Activated CD4-positive, alpha-beta T cell treated with anti-CD3 and anti-CD28 coated beads, Interleukin-2, amount 10 ng/mL, durations not matched to agents 24 days and 14 days (primary cell): ENCODE data around the gene SLAMF9. TPM values are rescaled to one million over a fixed set of nuclear protein-coding genes. Genes with fewer than 3 reads are reported as not detected.

ENCODE experiments used
- DNase-seq: peaks from one replicate; pipeline ENCODE4 v3.0.0; 2022
- H3K27ac Mint-ChIP-seq: one replicate; pipeline ENCODE4 v1.8.0; 2022; ENCODE audit warnings: mild to moderate bottlenecking, mixed read lengths
- H3K27me3 Mint-ChIP-seq: one replicate; pipeline ENCODE4 v1.8.0; 2022; ENCODE audit warnings: mixed read lengths
- H3K36me3 Mint-ChIP-seq: one replicate; pipeline ENCODE4 v1.8.0; 2022; ENCODE audit warnings: low read depth, mild to moderate bottlenecking, mixed read lengths
- H3K4me1 Mint-ChIP-seq: one replicate; pipeline ENCODE4 v1.8.0; 2021; ENCODE audit warnings: mixed read lengths
- H3K4me3 Mint-ChIP-seq: one replicate; pipeline ENCODE4 v1.8.0; 2022; ENCODE audit warnings: mild to moderate bottlenecking, moderate library complexity, mixed read lengths
- H3K9me3 Mint-ChIP-seq: one replicate; pipeline ENCODE4 v1.8.0; 2021; ENCODE audit warnings: mixed read lengths
- intact Hi-C: fragments of 100-400 bp; cut with micrococcal nuclease; formaldehyde crosslinking; loops from one replicate; pipeline ENCODE4 v1.15.1; 2023
- total RNA-seq: library from RNA; stranded (reverse); gene quantifications from 2 replicates; pipeline ENCODE4 v1.2.3, GENCODE V29; 2022

Gene SLAMF9
- total RNA-seq, 1 donor from 2014 or later, result not detected

DNA sequence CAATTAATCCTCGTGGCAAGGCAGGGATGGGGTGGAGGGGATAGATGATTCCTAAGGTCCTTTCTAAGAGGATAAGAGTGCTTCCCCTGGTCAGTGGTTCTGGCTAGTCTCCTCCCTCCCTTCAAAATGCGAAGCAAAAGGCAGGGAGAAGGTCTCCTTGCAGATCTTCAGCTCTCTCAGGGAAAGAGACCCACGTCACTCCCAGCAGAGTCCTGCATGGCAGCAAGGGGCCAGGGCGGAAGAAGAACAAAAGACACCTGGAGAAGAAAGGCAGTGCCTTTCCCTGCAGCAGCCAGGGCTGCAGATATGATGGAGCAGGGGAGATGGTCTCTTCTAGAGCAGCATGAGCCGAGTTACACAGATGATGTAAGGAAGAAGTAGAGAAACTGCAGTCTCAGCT is 29.6 kb upstream of the SLAMF9 start:
- no peak for DNase-seq
- no peak overlapping the region for H3K4me3 Mint-ChIP-seq
- no peaks in the 10 kb centered on the region for H3K36me3 Mint-ChIP-seq
- no peaks in the 10 kb centered on the region for H3K4me1 Mint-ChIP-seq
- H3K9me3 Mint-ChIP-seq, result no peaks in the 10 kb centered on the region
- peaks cover 38% of the 10 kb centered on the region for H3K27me3 Mint-ChIP-seq
- intact Hi-C loops, result no loop called here
- H3K27ac Mint-ChIP-seq, result no peak overlapping the region

DNA sequence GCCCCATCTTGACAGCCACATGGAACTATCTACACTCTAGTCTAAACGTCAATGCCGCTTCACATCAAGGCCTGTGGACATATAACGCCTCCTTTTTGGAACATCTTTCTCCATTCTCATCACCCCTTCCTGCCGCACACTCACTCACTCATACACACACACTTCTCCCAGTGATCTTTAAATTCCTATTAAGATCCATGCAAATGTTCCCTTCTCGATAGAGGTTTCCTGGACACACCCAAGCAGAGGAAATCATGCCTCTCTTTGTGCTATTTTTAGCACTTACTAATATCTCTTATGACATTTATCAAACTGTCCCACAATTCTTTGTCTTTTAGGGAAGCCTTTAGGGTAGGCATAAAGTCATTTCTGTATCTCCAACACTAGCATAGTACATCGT is 28.2 kb upstream of the SLAMF9 start:
- no peak for DNase-seq
- no peak overlapping the region for H3K27ac Mint-ChIP-seq
- intact Hi-C loops, result no loop called here
- H3K4me3 Mint-ChIP-seq, result no peak overlapping the region
- H3K9me3 Mint-ChIP-seq, result no peaks in the 10 kb centered on the region
- no peaks in the 10 kb centered on the region for H3K4me1 Mint-ChIP-seq
- H3K36me3 Mint-ChIP-seq, result no peaks in the 10 kb centered on the region
- H3K27me3 Mint-ChIP-seq, result peaks cover 40% of the 10 kb centered on the region

GRCh38 chr1:159981351-159982055 is 27.5 kb upstream of the SLAMF9 start:
- Mint-ChIP-seq H3K36me3 (no peaks in the 10 kb centered on the region), H3K4me1 (no peaks in the 10 kb centered on the region), H3K4me3 (no peak overlapping the region), H3K27ac (no peak overlapping the region), H3K27me3 (peaks cover 45% of the 10 kb centered on the region), H3K9me3 (no peaks in the 10 kb centered on the region)
- no peak for DNase-seq
- intact Hi-C loops, result no loop called here

DNA sequence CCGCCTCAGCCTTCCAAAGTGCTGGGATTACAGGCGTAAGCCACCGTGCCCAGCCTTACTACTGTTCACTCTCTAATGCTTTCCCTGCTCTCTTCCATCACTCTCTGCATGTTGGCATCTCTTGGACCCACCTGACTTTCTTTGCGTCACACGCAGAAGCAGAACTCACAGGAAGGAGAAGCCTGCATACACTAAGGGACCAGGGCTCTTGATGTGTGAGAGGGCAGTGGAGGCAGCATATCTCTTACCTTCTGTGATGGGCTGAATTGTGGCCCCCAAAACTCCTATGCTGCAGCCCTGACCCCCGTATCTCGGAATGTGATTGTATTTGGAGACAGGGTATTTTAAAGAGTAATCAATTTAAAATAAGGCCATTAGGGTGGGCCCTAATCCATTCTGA is 26.7 kb upstream of the SLAMF9 start:
- intact Hi-C loops, result no loop called here
- H3K4me3 Mint-ChIP-seq, result no peak overlapping the region
- H3K36me3 Mint-ChIP-seq, result no peaks in the 10 kb centered on the region
- H3K27me3 Mint-ChIP-seq, result peaks cover 44% of the 10 kb centered on the region
- H3K4me1 Mint-ChIP-seq, result no peaks in the 10 kb centered on the region
- DNase-seq, result no peak
- H3K27ac Mint-ChIP-seq, result no peak overlapping the region
- H3K9me3 Mint-ChIP-seq, result no peaks in the 10 kb centered on the region

- H3K27ac Mint-ChIP-seq, result no peak overlapping the region
- no peak for DNase-seq
- peaks cover 42% of the 10 kb centered on the region for H3K27me3 Mint-ChIP-seq
- H3K4me3 Mint-ChIP-seq, result no peak overlapping the region
- H3K4me1 Mint-ChIP-seq, result no peaks in the 10 kb centered on the region
- no peaks in the 10 kb centered on the region for H3K9me3 Mint-ChIP-seq
- intact Hi-C loops, result no loop called here
- H3K36me3 Mint-ChIP-seq, result no peaks in the 10 kb centered on the region
Measured at GRCh38 chr1:159980076-159980475, 26.0 kb upstream of the SLAMF9 start.

DNA sequence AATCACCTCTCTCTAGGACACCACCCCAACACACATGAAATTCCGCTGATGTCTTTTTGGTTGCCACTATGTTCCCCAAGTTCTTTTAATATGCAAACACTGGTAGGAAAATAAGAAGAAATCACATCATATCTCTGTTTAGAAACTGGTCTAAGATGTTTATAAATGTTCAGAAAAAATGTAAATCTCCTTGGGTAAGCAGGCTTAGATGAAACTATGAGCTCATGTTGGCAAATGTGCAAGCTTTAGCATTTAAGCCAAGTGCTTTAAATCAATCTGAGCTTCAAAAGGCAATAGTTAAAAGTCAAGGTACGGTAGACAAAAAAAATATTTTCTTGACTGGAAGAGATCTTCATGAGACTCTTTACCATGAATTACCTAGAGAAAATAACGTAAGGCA is 25.2 kb upstream of the SLAMF9 start:
- Mint-ChIP-seq H3K27ac (no peak overlapping the region), H3K4me3 (no peak overlapping the region), H3K27me3 (peaks cover 39% of the 10 kb centered on the region), H3K36me3 (no peaks in the 10 kb centered on the region), H3K4me1 (no peaks in the 10 kb centered on the region), H3K9me3 (no peaks in the 10 kb centered on the region)
- DNase-seq, result no peak
- intact Hi-C loops, result no loop called here

DNA sequence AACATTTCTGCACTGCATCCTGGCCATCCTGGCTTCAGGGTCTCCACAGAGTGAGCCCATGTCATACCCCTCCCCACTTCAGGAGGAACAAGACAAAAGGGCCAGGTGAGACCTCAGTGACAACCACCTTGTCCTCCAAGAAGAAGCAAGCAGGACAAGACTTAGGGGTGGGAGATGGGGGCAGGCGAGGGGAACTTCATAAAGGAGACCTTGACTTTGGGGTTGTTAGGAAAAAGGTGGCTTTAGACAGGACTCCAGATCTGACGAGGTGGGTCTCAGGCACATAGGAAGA is 24.0 kb upstream of the SLAMF9 start:
- Mint-ChIP-seq H3K9me3 (no peaks in the 10 kb centered on the region), H3K4me1 (no peaks in the 10 kb centered on the region), H3K4me3 (no peak overlapping the region), H3K27ac (no peak overlapping the region), H3K27me3 (peaks cover 31% of the 10 kb centered on the region), H3K36me3 (no peaks in the 10 kb centered on the region)
- intact Hi-C loops, result no loop called here
- DNase-seq, result no peak

DNA sequence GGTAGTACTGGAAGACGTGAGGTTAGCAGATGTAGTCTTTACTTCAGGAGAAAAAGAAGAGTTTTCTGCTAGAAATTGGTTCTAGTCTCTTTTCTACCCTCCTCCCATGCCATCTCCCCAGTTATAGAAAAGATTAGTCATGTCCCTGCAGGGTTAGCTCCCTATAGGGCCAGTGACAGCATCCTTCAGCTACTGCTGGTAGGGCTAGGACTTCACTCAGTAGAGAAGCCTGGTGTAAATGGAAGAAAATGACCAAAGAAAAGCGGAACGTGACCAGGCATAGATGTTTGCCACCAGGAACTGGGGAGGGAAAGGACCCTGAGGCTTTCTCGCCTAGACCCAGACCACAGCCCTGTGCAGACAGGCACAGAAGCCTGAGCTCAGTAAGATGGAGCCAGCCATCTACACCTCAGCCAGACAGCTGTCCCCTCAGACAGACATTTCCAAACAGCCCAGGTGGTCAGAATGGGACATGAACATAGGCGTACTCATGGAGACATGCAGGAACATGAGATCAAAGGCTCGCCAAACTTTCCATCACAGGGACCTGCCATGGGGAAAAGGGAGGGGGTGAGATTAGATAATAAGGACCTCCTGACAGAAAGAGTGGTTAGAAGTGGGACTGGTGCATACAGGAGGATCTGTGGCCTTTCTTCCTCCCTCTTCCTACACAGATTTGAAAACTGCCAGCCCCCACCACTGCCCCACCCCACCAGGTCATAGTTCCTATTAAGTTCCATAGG is 23.5 kb upstream of the SLAMF9 start:
- DNase-seq, result no peak
- Mint-ChIP-seq H3K27ac (no peak overlapping the region), H3K4me1 (no peaks in the 10 kb centered on the region), H3K9me3 (no peaks in the 10 kb centered on the region), H3K4me3 (no peak overlapping the region), H3K36me3 (no peaks in the 10 kb centered on the region), H3K27me3 (peaks cover 30% of the 10 kb centered on the region)
- intact Hi-C loops, result no loop called here

DNA sequence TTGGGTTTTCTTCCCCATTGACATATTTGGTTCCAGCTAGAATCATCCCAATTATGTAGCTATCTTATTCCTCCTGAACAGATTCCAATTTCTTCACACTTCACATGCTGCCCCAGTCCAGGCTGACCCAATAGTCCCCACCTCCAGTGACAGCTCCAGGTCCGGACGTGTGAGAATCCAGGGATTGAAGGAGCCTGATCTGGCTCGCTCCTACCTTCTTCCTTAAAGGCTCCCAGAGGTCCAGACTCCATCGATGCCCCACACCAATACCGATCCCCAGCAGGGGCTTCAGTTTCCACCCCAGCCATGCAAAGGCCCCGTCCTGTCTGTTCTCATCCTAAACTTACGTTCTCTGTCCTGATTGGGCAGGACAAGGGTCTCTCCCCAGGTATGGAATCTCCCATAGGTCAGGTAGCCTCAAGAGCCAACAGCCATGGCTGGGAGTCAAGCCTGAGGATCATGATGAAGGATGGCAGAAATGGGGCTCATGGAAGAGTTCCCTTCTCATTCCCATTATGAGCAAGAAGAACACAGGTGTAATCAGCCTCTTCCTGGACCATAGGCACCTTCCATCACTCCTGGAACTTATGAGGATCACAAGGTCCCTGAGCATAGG is 20.4 kb upstream of the SLAMF9 start:
- H3K27ac Mint-ChIP-seq, result no peak overlapping the region
- H3K4me1 Mint-ChIP-seq, result no peaks in the 10 kb centered on the region
- H3K9me3 Mint-ChIP-seq, result no peaks in the 10 kb centered on the region
- DNase-seq, result no peak
- intact Hi-C loops, result no loop called here
- H3K27me3 Mint-ChIP-seq, result peaks cover 19% of the 10 kb centered on the region
- no peak overlapping the region for H3K4me3 Mint-ChIP-seq
- H3K36me3 Mint-ChIP-seq, result no peaks in the 10 kb centered on the region

- Mint-ChIP-seq H3K4me1 (no peaks in the 10 kb centered on the region), H3K27ac (no peak overlapping the region), H3K9me3 (no peaks in the 10 kb centered on the region), H3K27me3 (peaks cover 21% of the 10 kb centered on the region), H3K4me3 (no peak overlapping the region), H3K36me3 (no peaks in the 10 kb centered on the region)
- intact Hi-C loops, result no loop called here
- no peak for DNase-seq
Measured at GRCh38 chr1:159973350-159973940, 19.4 kb upstream of the SLAMF9 start.

DNA sequence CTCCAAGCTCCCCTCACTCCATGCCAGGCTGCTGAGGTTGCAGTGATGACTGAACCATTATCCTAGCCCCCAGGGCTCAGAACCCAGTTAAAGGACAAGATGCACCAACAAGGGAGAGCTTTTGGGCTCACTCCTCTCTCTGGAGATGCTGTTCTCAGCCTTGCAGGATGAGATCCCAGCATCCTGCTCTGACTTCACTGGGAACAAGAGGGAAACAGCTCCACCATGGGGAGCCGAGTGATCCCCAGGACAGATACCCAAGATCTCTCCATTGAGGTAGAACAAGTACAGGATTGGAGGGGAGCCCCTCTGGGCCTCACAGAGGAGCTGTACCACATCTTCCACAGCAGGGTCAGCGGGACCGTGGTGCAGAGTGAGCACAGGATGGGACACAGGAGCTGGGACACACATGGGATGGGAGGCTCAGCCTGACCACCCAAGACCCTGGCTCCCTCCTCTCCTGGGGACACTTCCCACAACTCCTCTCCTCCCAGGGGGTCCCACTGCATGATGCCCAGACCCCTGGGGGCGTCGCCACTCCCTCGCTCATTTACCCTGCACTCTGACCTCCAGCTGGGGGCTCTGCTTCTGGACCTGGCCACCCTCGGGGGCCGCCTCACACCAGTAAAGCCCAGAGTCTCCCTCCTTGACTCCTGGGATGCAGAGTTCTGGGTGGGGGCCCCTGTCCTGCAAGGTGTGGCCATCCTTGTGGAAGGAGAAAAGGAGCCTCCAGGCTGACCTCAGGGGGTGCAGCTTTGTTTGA is 18.6 kb upstream of the SLAMF9 start:
- no peak for DNase-seq
- no peak overlapping the region for H3K27ac Mint-ChIP-seq
- no peaks in the 10 kb centered on the region for H3K36me3 Mint-ChIP-seq

DNA sequence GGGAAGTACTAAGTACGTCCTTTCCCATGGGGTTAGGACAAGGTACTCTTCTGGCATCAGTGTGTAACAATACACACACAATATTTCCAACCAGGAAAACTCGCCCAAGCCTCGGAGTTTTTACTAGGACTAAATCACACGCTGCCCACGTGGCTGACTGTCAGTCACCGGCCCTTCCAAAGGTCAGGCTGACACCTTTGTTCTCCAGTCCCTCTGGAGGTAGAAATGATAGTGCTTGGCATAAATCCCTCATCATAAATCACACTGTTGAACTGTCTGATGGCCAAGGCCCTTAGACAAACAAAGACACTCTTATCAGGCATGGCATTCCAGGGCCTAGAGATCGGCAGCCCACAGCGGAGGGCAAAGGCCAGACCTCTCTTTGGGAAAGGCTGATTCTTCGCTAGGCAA is 16.9 kb upstream of the SLAMF9 start:
- no peak for DNase-seq
- H3K27me3 Mint-ChIP-seq, result peaks cover 30% of the 10 kb centered on the region
- intact Hi-C loops, result no loop called here

More for the DNA sequence above, 18.6 kb upstream of the SLAMF9 start:
- peaks cover 25% of the 10 kb centered on the region for H3K27me3 Mint-ChIP-seq
- no peaks in the 10 kb centered on the region for H3K4me1 Mint-ChIP-seq
- no peak overlapping the region for H3K4me3 Mint-ChIP-seq
- intact Hi-C loops, result no loop called here
- no peaks in the 10 kb centered on the region for H3K9me3 Mint-ChIP-seq

DNA sequence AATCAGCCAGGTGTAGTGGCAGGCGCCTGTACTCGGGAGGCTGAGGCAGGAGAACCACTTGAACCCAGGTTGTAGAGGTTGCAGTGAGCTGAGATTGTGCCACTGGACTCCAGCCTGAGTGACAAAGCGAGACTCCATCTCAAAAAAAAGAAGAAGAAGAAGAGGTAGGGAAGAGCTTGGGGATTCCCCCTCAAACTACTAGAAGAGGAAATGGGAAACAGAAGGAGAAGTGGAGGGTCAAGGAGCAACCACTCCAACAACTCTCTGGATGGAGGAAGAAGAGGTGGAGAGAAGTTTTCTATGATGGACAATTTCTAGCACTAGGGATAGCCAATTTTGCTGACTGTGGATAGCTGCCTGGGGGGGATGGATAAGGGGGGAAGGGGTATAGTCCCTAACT is 14.9 kb upstream of the SLAMF9 start:
- no peaks in the 10 kb centered on the region for H3K9me3 Mint-ChIP-seq
- H3K4me1 Mint-ChIP-seq, result no peaks in the 10 kb centered on the region
- no peak overlapping the region for H3K4me3 Mint-ChIP-seq
- no peak overlapping the region for H3K27ac Mint-ChIP-seq
- no peak for DNase-seq
- H3K27me3 Mint-ChIP-seq, result peaks cover 41% of the 10 kb centered on the region
- intact Hi-C loops, result no loop called here
- H3K36me3 Mint-ChIP-seq, result no peaks in the 10 kb centered on the region

More for the DNA sequence above, 16.9 kb upstream of the SLAMF9 start:
- H3K4me3 Mint-ChIP-seq, result no peak overlapping the region
- no peaks in the 10 kb centered on the region for H3K36me3 Mint-ChIP-seq
- no peaks in the 10 kb centered on the region for H3K4me1 Mint-ChIP-seq
- H3K27ac Mint-ChIP-seq, result no peak overlapping the region
- no peaks in the 10 kb centered on the region for H3K9me3 Mint-ChIP-seq

GRCh38 chr1:159965263-159965662 is 11.2 kb upstream of the SLAMF9 start:
- Mint-ChIP-seq H3K36me3 (no peaks in the 10 kb centered on the region), H3K27me3 (peaks cover 37% of the 10 kb centered on the region), H3K9me3 (no peaks in the 10 kb centered on the region), H3K27ac (no peak overlapping the region), H3K4me3 (no peak overlapping the region), H3K4me1 (no peaks in the 10 kb centered on the region)
- DNase-seq, result no peak
- intact Hi-C loops, result no loop called here
